ENCODE measurements around the gene NRXN3. TPM values are rescaled to one million over a fixed set of nuclear protein-coding genes. Genes with fewer than 3 reads are reported as not detected.

NRXN3 gene
- polyA plus RNA-seq, 1 experiment: 1.1 TPM

DNA sequence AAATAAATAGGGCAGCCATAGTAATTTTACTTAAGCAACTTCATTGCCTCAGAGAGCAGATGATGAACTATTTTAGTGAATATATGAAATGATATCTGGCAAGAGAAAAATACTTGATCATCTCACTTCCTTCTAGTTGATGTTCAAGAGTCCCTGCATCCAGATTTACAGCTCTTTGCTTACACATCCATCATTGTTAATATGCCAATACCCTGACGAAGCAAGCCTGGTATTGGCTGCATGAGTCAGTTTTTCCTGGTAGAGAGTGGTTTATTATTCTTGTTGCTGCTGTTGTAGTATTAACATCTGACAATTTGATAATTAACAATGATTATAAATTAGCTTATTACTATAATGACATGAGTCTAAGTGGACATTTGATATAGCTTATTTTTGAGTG lies 681.9 kb downstream of the NRXN3 start:
- ChIA-PET POLR2A (no interaction called here), CTCF (interaction anchor here (0.6 kb wide), 1 partner anchor 50 kb away, joined by 3 read pairs; no protein-coding TSS in a partner anchor)
- no peak for DNase-seq (ENCODE audit: low read depth, low spot score)
- TF ChIP-seq, protein P1, sequence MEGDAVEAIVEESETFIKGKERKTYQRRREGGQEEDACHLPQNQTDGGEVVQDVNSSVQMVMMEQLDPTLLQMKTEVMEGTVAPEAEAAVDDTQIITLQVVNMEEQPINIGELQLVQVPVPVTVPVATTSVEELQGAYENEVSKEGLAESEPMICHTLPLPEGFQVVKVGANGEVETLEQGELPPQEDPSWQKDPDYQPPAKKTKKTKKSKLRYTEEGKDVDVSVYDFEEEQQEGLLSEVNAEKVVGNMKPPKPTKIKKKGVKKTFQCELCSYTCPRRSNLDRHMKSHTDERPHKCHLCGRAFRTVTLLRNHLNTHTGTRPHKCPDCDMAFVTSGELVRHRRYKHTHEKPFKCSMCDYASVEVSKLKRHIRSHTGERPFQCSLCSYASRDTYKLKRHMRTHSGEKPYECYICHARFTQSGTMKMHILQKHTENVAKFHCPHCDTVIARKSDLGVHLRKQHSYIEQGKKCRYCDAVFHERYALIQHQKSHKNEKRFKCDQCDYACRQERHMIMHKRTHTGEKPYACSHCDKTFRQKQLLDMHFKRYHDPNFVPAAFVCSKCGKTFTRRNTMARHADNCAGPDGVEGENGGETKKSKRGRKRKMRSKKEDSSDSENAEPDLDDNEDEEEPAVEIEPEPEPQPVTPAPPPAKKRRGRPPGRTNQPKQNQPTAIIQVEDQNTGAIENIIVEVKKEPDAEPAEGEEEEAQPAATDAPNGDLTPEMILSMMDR (IDR thresholded peaks at IDR 0.05; ENCODE audit: low read depth, low read length): no peak
- Histone ChIP-seq H3K9me3 (ENCODE audit: control insufficient read depth, insufficient read depth, low read length) (no peaks in the 10 kb centered on the region), H3K27me3 (ENCODE audit: control insufficient read depth, insufficient read depth, low read length) (no peaks in the 10 kb centered on the region), H3K4me3 (ENCODE audit: low read depth, low read length) (no peak overlapping the region), H3K27ac (ENCODE audit: low read depth, low read length) (no peak overlapping the region)

DNA sequence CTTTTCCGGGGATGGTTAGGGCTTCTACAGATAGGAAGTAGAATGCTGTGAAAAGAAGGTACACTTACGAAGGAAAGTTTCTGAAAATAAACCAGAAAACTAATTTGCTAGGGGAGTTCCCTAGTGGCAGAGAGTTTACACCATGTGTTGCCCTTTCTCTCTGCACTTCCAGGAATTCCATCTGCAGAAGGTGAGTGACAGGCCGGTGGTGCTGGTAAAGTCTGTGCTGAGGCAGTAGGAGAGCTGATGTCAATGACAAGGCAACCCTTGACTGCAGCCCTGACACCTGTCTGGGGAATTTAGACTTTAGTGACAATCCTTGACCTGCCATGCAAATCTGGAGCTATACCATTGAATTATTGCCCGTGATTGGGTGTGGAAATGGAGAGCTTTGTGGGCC lies 687.8 kb downstream of the NRXN3 start:
- Histone ChIP-seq H3K9me3 (ENCODE audit: control insufficient read depth, insufficient read depth, low read length) (no peaks in the 10 kb centered on the region), H3K27ac (ENCODE audit: low read depth, low read length) (no peak overlapping the region), H3K27me3 (ENCODE audit: control insufficient read depth, insufficient read depth, low read length) (no peaks in the 10 kb centered on the region), H3K4me3 (ENCODE audit: low read depth, low read length) (no peak overlapping the region)
- no peak for DNase-seq (ENCODE audit: low read depth, low spot score)
- ChIA-PET POLR2A (no interaction called here), CTCF (interaction anchor here (1.5 kb wide), 1 partner anchor 10 kb away, joined by 4 read pairs; no protein-coding TSS in a partner anchor)
- TF ChIP-seq, protein P1 (IDR thresholded peaks at IDR 0.05; ENCODE audit: low read depth, low read length): no peak

DNA sequence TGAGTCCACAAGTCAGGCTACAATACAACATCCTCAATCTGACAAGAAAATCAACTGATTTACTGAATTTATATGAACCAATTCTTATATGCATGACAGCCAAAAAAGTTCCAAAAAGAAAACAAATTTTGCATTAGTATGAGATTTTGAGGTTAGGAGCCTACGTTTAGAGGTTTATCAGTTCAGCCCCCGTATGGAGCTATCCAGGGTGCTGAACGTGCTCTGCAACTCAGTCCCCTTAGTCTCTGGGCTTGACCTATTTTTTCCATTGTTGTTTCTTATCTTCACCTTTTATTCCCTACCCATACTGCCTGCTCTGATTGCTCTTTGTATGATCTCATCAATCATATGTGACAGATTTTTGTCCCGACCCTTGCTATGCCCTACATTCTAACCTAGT lies 693.0 kb downstream of the NRXN3 start:
- Histone ChIP-seq H3K27me3 (ENCODE audit: control insufficient read depth, insufficient read depth, low read length) (no peaks in the 10 kb centered on the region), H3K9me3 (ENCODE audit: control insufficient read depth, insufficient read depth, low read length) (no peaks in the 10 kb centered on the region), H3K27ac (ENCODE audit: low read depth, low read length) (no peak overlapping the region), H3K4me3 (ENCODE audit: low read depth, low read length) (no peak overlapping the region)
- CTCF ChIA-PET: no interaction called here
- POLR2A ChIA-PET: no interaction called here
- no peak for DNase-seq (ENCODE audit: low read depth, low spot score)
- TF ChIP-seq, protein P1 (IDR thresholded peaks at IDR 0.05; ENCODE audit: low read depth, low read length): no peak

DNA sequence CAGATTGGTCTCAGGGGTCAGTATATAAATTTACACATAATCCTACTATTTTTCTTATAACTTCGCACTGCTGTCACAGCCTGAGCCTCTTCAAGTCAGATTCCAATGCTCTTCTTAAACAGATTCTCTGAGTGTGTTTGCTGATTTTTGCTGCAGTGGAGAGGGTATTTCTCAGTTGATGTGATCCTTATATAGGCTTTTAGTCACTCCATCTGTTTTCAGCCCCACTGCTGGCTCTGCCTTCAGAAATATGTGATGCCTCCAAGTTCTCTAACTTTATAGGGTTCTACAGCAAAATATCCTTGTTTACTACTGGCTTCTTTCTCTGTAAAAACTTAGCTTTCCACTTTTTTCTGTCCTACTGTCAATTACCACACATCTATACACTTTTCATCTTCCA lies 702.7 kb downstream of the NRXN3 start:
- Histone ChIP-seq H3K27me3 (ENCODE audit: control insufficient read depth, insufficient read depth, low read length) (no peaks in the 10 kb centered on the region), H3K27ac (ENCODE audit: low read depth, low read length) (no peak overlapping the region), H3K4me3 (ENCODE audit: low read depth, low read length) (no peak overlapping the region), H3K9me3 (ENCODE audit: control insufficient read depth, insufficient read depth, low read length) (no peaks in the 10 kb centered on the region; the same call in 1 of the 2 replicates)
- TF ChIP-seq, protein P1 (IDR thresholded peaks at IDR 0.05; ENCODE audit: low read depth, low read length): no peak
- POLR2A ChIA-PET: no interaction called here
- CTCF ChIA-PET: no interaction called here
- no peak for DNase-seq (ENCODE audit: low read depth, low spot score)

DNA sequence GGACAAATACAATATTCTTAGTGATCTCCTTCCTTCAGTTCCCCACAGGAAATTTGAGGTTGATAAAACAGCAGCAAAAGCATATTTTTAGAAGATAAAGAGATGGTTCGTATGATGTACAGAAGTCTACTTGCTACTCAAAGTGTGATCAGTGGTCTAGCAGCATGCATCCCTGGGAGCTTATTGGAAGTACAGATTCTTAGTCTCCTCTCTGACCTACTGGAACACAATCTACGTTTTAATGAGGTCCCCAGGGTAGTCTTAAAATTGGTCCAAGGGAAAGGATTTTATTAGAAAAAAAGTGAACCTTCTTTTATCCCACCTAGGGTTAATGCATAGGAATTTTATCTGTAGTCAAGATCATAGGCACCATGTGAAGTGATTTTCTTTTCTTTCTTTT lies 703.4 kb downstream of the NRXN3 start:
- TF ChIP-seq, protein P1 (IDR thresholded peaks at IDR 0.05; ENCODE audit: low read depth, low read length): no peak
- no peak for DNase-seq (ENCODE audit: low read depth, low spot score)
- Histone ChIP-seq H3K4me3 (ENCODE audit: low read depth, low read length) (no peak overlapping the region), H3K9me3 (ENCODE audit: control insufficient read depth, insufficient read depth, low read length) (no peaks in the 10 kb centered on the region; the same call in 1 of the 2 replicates), H3K27ac (ENCODE audit: low read depth, low read length) (no peak overlapping the region), H3K27me3 (ENCODE audit: control insufficient read depth, insufficient read depth, low read length) (no peaks in the 10 kb centered on the region)
- ChIA-PET CTCF (no interaction called here), POLR2A (no interaction called here)

Data from AG04450 (cell line).